Cardiac septum (tissue), 1 donor: ENCODE measurements around the gene USP31. TPM values are rescaled to one million over a fixed set of nuclear protein-coding genes. Genes with fewer than 3 reads are reported as not detected.
"Not testable (repeated sequence)": the region's sequence is repeated elsewhere in the genome, so short reads cannot be mapped to it uniquely, and the experiment has no call there.

Experiments used
- DNase-seq: peaks from one replicate; pipeline ENCODE4 v3.0.0-alpha.2; 2020; ENCODE audit warnings: low spot score
- intact Hi-C: fragments of 100-400 bp; cut with DNase I; formaldehyde crosslinking; loops from one replicate; pipeline ENCODE4 v1.14.0; 2022
- total RNA-seq: library from RNA; stranded (reverse); fragmentation: NEBNext Ultra II Directional; extraction: Animal tissue kit (Norgen Biotek cat#: 25700); gene quantifications from one replicate; pipeline ENCODE4 v1.2.1, GENCODE V29; 2021
- donor health status: DM: no; HTN: no; CAD: no.

USP31 gene
- total RNA-seq, 1 donor from 2014 or later, result 21.6 TPM

GRCh38 chr16:23160082-23160481 lies 10.8 kb upstream of the USP31 start:
- no peak for DNase-seq
- intact Hi-C loops, result no loop called here

- no peak for DNase-seq
- intact Hi-C loops, result no loop called here
Observed at GRCh38 chr16:23158114-23158513, 8.9 kb upstream of the USP31 start.

GRCh38 chr16:23156946-23157460 lies 7.8 kb upstream of the USP31 start:
- intact Hi-C loops, result no loop called here
- no peak for DNase-seq

- DNase-seq, result no peak
- intact Hi-C loops, result no loop called here
Observed at GRCh38 chr16:23156110-23156509, 6.9 kb upstream of the USP31 start.

GRCh38 chr16:23155445-23156049 lies 6.3 kb upstream of the USP31 start:
- no peak for DNase-seq
- intact Hi-C loops, result no loop called here

GRCh38 chr16:23152386-23153178 lies 3.3 kb upstream of the USP31 start:
- DNase-seq, result no peak
- intact Hi-C loops, result no loop called here

GRCh38 chr16:23149993-23150364 lies 727 bp upstream of the USP31 start:
- intact Hi-C loops, result loop anchor here (2.0 kb wide), 1 partner anchor 77 kb away; no protein-coding TSS in a partner anchor
- no peak for DNase-seq

GRCh38 chr16:23148513-23149266 lies 562 bp downstream of the USP31 start:
- intact Hi-C loops, result loop anchor here (2.0 kb wide), 1 partner anchor 76 kb away; no protein-coding TSS in a partner anchor
- DNase-seq, result peak; percentile 83

- DNase-seq, result no peak
- intact Hi-C loops, result loop anchor here (2.0 kb wide), 1 partner anchor 75 kb away; no protein-coding TSS in a partner anchor
Observed at GRCh38 chr16:23148166-23148512, 1.1 kb downstream of the USP31 start.

GRCh38 chr16:23147666-23148065 lies 1.6 kb downstream of the USP31 start:
- intact Hi-C loops, result loop anchor here (2.0 kb wide), 1 partner anchor 75 kb away; no protein-coding TSS in a partner anchor
- DNase-seq, result no peak

- intact Hi-C loops, result no loop called here
- DNase-seq, result no peak
Observed at GRCh38 chr16:23146877-23147601, 2.2 kb downstream of the USP31 start.

GRCh38 chr16:23145608-23146007 lies 3.6 kb downstream of the USP31 start:
- no peak for DNase-seq
- intact Hi-C loops, result no loop called here

GRCh38 chr16:23145186-23145585 lies 4.1 kb downstream of the USP31 start:
- intact Hi-C loops, result no loop called here
- DNase-seq, result no peak

GRCh38 chr16:23144393-23144792 lies 4.9 kb downstream of the USP31 start:
- DNase-seq, intact Hi-C loops: not testable (repeated sequence)

GRCh38 chr16:23143391-23143790 lies 5.9 kb downstream of the USP31 start:
- intact Hi-C loops, result no loop called here
- no peak for DNase-seq

GRCh38 chr16:23141959-23142740 lies 7.1 kb downstream of the USP31 start:
- intact Hi-C loops, result no loop called here
- no peak for DNase-seq

GRCh38 chr16:23141500-23141899 lies 7.8 kb downstream of the USP31 start:
- intact Hi-C loops, result no loop called here

GRCh38 chr16:23141033-23141432 lies 8.2 kb downstream of the USP31 start:
- DNase-seq, result no peak
- intact Hi-C loops, result no loop called here

More at GRCh38 chr16:23141500-23141899, 7.8 kb downstream of the USP31 start:
- DNase-seq, result no peak

GRCh38 chr16:23140107-23140506 lies 9.1 kb downstream of the USP31 start:
- intact Hi-C loops, result no loop called here
- DNase-seq, result no peak
